PC-9 (cell line): ENCODE data around the gene ANKRD11.

Source experiments
- CTCF ChIP-seq: fragments of 200-600 bp; sonication (generic); conservative IDR thresholded peaks from 2 replicates; pipeline ENCODE4 v1.6.1; 2017; ENCODE audit warnings: mixed run types, antibody characterized with exemption, mild to moderate bottlenecking, moderate library complexity
- EZH2 ChIP-seq: fragments of 200-600 bp; sonication (generic); IDR thresholded peaks from 2 replicates; pipeline ENCODE4 v1.8.0; 2017; ENCODE audit warnings: antibody characterized with exemption, low read depth

- TF ChIP-seq CTCF (no peak), EZH2 (no peak)
Observed at GRCh38 chr16:89323120-89323960, 167.0 kb downstream of the ANKRD11 start.
